MCF 10A (cell line): ENCODE data around the gene ELP5. TPM values are rescaled to one million over a fixed set of nuclear protein-coding genes. Genes with fewer than 3 reads are reported as not detected.

Experiments used
- BruUV-seq: library from RNA; stranded (reverse); fragments of 400-500 nt; replicated peaks from 2 replicates; lab custom pipeline; 2021; lab: Mats Ljungman, UMichigan
- CTCF ChIA-PET: fragments of 300-600 bp; sonication (Branson Sonifier 250); formaldehyde crosslinking; extraction: SDS; loops from one replicate; lab custom pipeline; 2021; ENCODE audit warnings: antibody characterized with exemption, inconsistent platforms; lab: Yijun Ruan, JAX
- POLR2A ChIA-PET: fragments of 300-600, 350-650 bp; sonication (Branson Sonifier 250); formaldehyde crosslinking; extraction: SDS; loops from one replicate; lab custom pipeline; 2020; ENCODE audit warnings: antibody characterized with exemption, inconsistent platforms; lab: Yijun Ruan, JAX
- DNase-seq: peaks from one replicate; pipeline ENCODE4 v3.0.0-alpha.2; 2018; ENCODE audit not compliant: unreplicated experiment
- H3K27ac Mint-ChIP-seq: one replicate; pipeline ENCODE4 v1.8.0; 2022; ENCODE audit warnings: mild to moderate bottlenecking, low read depth, mixed read lengths; ENCODE audit not compliant: unreplicated experiment
- H3K27me3 Mint-ChIP-seq: one replicate; pipeline ENCODE4 v1.8.0; 2022; ENCODE audit warnings: mixed read lengths; ENCODE audit not compliant: insufficient read depth, unreplicated experiment
- H3K36me3 Mint-ChIP-seq: one replicate; pipeline ENCODE4 v1.8.0; 2022; ENCODE audit warnings: mild to moderate bottlenecking, moderate library complexity, mixed read lengths; ENCODE audit not compliant: insufficient read depth, unreplicated experiment
- H3K4me1 Mint-ChIP-seq: one replicate; pipeline ENCODE4 v1.8.0; 2022; ENCODE audit warnings: mixed read lengths; ENCODE audit not compliant: insufficient read depth, unreplicated experiment
- H3K4me3 Mint-ChIP-seq: one replicate; pipeline ENCODE4 v1.8.0; 2022; ENCODE audit warnings: mild to moderate bottlenecking, moderate library complexity, mixed read lengths; ENCODE audit not compliant: unreplicated experiment
- H3K9me3 Mint-ChIP-seq: one replicate; pipeline ENCODE4 v1.8.0; 2022; ENCODE audit warnings: mixed read lengths; ENCODE audit not compliant: unreplicated experiment
- intact Hi-C: fragments of 100-400 bp; cut with micrococcal nuclease; formaldehyde crosslinking; loops from 2 replicates; pipeline ENCODE4 v1.14.1; 2022
- total RNA-seq: library from RNA; stranded (reverse); gene quantifications from 2 replicates; pipeline ENCODE4 v1.2.3, GENCODE V29; 2022
- TF ChIP-seq, protein P1 (sequence below): fragments of 200-600 bp; IDR thresholded peaks from one replicate; pipeline ENCODE4 v1.8.0; 2022; ENCODE audit warnings: antibody characterized with exemption, mild to moderate bottlenecking; ENCODE audit not compliant: unreplicated experiment

The ELP5 gene
- total RNA-seq, 1 experiment from 2014 or later, result 91.3 TPM

DNA sequence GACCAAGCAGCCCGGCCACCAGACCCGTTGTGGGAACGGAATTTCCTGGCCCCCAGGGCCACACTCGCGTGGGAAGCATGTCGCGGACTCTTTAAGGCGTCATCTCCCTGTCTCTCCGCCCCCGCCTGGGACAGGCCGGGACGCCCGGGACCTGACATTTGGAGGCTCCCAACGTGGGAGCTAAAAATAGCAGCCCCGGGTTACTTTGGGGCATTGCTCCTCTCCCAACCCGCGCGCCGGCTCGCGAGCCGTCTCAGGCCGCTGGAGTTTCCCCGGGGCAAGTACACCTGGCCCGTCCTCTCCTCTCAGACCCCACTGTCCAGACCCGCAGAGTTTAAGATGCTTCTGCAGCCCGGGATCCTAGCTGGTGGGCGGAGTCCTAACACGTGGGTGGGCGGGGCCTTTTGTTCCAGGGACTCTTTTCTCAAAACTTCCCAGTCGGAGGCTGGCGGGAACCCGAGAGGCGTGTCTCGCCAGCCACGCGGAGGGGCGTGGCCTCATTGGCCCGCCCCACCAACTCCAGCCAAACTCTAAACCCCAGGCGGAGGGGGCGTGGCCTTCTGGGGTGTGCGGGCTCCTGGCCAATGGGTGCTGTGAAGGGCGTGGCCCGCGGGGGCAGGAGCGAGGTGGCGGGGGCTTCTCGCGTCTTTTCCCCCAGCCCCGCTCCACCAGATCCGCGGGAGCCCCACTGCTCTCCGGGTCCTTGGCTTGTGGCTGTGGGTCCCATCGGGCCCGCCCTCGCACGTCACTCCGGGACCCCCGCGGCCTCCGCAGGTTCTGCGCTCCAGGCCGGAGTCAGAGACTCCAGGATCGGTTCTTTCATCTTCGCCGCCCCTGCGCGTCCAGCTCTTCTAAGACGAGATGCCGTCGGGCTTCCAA is 29.3 kb downstream of the ELP5 start, which contains the start of gene SLC2A4:
Gene SLC2A4, plus strand, starts transcription at position 645 of the 879 bp plus-strand sequence. Its CDS starts 217 bp downstream, at position 862.
- Mint-ChIP-seq H3K9me3 (no peaks in the 10 kb centered on the region), H3K4me1 (peaks cover 6% of the 10 kb centered on the region), H3K27ac (no peak within 1 kb of the TSS), H3K36me3 (no peaks in the 10 kb centered on the region), H3K27me3 (no peaks in the 10 kb centered on the region), H3K4me3 (peak within 1 kb of the TSS; percentile 72)
- BruUV-seq, result no TSS peak
- CTCF ChIA-PET, result interaction anchor here (0.6 to 5.2 kb wide), 13 partner anchors 9 to 837 kb away, joined by 3 to 65 read pairs (median 3); no protein-coding TSS in a partner anchor
- TF ChIP-seq, protein P1, sequence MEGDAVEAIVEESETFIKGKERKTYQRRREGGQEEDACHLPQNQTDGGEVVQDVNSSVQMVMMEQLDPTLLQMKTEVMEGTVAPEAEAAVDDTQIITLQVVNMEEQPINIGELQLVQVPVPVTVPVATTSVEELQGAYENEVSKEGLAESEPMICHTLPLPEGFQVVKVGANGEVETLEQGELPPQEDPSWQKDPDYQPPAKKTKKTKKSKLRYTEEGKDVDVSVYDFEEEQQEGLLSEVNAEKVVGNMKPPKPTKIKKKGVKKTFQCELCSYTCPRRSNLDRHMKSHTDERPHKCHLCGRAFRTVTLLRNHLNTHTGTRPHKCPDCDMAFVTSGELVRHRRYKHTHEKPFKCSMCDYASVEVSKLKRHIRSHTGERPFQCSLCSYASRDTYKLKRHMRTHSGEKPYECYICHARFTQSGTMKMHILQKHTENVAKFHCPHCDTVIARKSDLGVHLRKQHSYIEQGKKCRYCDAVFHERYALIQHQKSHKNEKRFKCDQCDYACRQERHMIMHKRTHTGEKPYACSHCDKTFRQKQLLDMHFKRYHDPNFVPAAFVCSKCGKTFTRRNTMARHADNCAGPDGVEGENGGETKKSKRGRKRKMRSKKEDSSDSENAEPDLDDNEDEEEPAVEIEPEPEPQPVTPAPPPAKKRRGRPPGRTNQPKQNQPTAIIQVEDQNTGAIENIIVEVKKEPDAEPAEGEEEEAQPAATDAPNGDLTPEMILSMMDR, result no peak
- POLR2A ChIA-PET, result interaction anchor here (0.7 to 3.8 kb wide), 14 partner anchors 12 to 292 kb away, joined by 3 to 37 read pairs (median 5); partner anchors contain the start of genes CTDNEP1 and GABARAP
- intact Hi-C loops, result no loop called here
- DNase-seq, result peak; percentile 97

DNA sequence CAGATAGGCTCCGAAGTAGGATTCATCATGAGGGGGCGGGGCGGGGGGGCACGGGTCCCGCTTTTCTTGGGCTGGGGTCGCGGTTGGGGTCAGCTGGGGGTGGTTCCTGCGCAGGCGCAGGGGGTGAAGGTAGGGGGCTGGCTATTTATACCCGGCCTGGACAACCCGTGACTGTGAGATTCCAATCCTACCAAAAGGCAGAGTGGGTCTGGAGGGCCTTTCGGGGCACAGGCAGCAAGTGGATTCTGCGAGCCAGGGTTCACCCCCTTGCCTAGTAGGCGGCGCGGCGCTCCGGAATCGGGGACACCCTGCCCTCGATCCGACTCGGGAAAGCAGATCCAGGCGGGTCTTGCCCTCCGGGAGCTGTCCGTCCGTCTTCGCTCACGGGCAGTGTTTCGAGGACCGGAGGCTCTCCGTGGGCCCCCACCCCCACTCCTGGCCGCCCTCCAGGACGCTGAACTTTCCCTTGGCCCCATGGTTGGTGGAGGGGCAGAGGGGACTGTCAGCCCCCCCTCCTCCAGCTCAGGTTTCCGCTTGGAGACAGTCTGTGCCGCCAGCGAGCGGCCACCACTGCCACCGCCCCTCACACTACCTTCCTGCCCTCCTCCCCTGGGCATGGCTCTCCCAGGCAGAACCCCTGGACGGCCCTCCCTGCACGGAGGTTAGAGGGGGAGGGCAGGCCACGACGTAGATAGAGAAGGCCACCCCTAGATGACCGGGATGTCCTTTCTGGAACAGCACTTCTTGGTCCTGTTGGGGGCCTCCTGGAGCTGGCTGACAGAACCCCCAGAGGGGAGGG is 30.1 kb downstream of the ELP5 start:
- ChIA-PET CTCF (interaction anchor here (0.6 to 5.2 kb wide), 5 partner anchors 14 to 313 kb away, joined by 3 to 65 read pairs (median 3); no protein-coding TSS in a partner anchor), POLR2A (interaction anchor here (0.7 to 3.8 kb wide), 6 partner anchors 11 to 737 kb away, joined by 3 to 37 read pairs (median 8); no protein-coding TSS in a partner anchor)
- Mint-ChIP-seq H3K36me3 (no peaks in the 10 kb centered on the region), H3K4me1 (peaks cover 6% of the 10 kb centered on the region), H3K9me3 (no peaks in the 10 kb centered on the region), H3K27me3 (peaks cover 5% of the 10 kb centered on the region), H3K27ac (no peak overlapping the region), H3K4me3 (peak overlapping the region; percentile 72)
- no TSS peak for BruUV-seq
- intact Hi-C loops, result no loop called here
- TF ChIP-seq, protein P1, result no peak
- DNase-seq, result no peak

DNA sequence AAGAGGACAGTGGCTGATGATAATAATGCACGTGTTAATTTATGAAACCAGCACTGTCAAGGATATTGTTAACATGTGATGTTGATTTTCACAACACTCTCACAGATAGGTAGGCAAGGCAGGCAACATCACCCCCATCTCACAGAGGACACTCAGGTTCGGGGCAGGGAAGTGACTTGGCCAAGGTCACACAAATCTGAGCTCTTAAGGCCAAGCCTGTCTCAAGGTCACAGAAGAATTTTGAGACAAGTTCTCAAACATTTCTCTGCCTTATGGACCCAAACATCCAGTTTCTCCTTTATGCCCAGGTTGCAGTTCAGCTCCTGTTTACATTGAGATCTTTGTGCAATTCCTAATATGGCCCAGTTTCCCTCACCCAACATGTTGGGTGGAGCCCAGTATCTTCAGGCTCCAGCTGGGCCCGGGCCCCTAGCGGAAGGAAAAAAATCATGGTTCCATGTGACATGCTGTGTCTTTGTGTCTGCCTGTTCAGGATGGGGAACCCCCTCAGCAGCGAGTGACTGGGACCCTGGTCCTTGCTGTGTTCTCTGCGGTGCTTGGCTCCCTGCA is 30.8 kb downstream of the ELP5 start:
- BruUV-seq, result no TSS peak
- TF ChIP-seq, protein P1, result no peak
- Mint-ChIP-seq H3K4me1 (peaks cover 6% of the 10 kb centered on the region), H3K27ac (no peak overlapping the region), H3K27me3 (peaks cover 12% of the 10 kb centered on the region), H3K9me3 (no peaks in the 10 kb centered on the region), H3K4me3 (no peak overlapping the region), H3K36me3 (no peaks in the 10 kb centered on the region)
- POLR2A ChIA-PET, result interaction anchor here (0.7 to 1.2 kb wide), 3 partner anchors 10 to 737 kb away, joined by 3 to 4 read pairs (median 3); no protein-coding TSS in a partner anchor
- CTCF ChIA-PET, result interaction anchor here (0.6 to 5.2 kb wide), 3 partner anchors 14 to 313 kb away, joined by 3 to 65 read pairs (median 4); no protein-coding TSS in a partner anchor
- no peak for DNase-seq
- intact Hi-C loops, result no loop called here
